Stimulated activated naive B cell treated with anti-CD40 and anti-IgM and Interleukin-4, amounts not matched to agents 10 μg/mL and 1 μg/mL and 100 μg/mL, for 72 hours (primary cell): ENCODE data around the gene OBSCN.

ENCODE experiments used
- ATAC-seq, 2 donors: fragments of 150-1000 bp; cut with Tn5 transposase; replicated peaks; 2 replicates each; pipeline ENCODE4 v1.10.0; 2021; ENCODE audit warnings: moderate library complexity in 1 of 2
- DNase-seq: peaks from one replicate; pipeline ENCODE4 v3.0.0; 2021
- H3K27ac Mint-ChIP-seq: one replicate; pipeline ENCODE4 v1.8.0; 2022; ENCODE audit warnings: mild to moderate bottlenecking, mixed read lengths
- H3K27me3 Mint-ChIP-seq, 2 donors: one replicate each; pipeline ENCODE4 v1.8.0; 2022; ENCODE audit warnings: mixed read lengths in 2 of 2
- H3K36me3 Mint-ChIP-seq, 2 donors: one replicate each; pipeline ENCODE4 v1.8.0; 2022; ENCODE audit warnings: mixed read lengths in 2 of 2, mild to moderate bottlenecking in 1 of 2
- H3K4me1 Mint-ChIP-seq, 2 donors: one replicate each; pipeline ENCODE4 v1.8.0; 2022; ENCODE audit warnings: mixed read lengths in 2 of 2, mild to moderate bottlenecking in 1 of 2
- H3K4me3 Mint-ChIP-seq, 2 donors: one replicate each; pipeline ENCODE4 v1.8.0; 2022; ENCODE audit warnings: mild to moderate bottlenecking in 2 of 2, mixed read lengths in 2 of 2, moderate library complexity in 1 of 2
- H3K9me3 Mint-ChIP-seq, 2 donors: one replicate each; pipeline ENCODE4 v1.8.0; 2022; ENCODE audit warnings: mixed read lengths in 2 of 2, mild to moderate bottlenecking in 1 of 2

The OBSCN gene

GRCh38 chr1:228298471-228298870, 90.6 kb downstream of the OBSCN start:
- no peaks in the 10 kb centered on the region for H3K27me3 Mint-ChIP-seq
- DNase-seq (no peak), ATAC-seq (no peak)
- no peak overlapping the region for H3K4me3 Mint-ChIP-seq
- H3K36me3 Mint-ChIP-seq: peaks cover 38 to 63% of the 10 kb centered on the region in 2 donors
- no peaks in the 10 kb centered on the region for H3K4me1 Mint-ChIP-seq
- H3K27ac Mint-ChIP-seq: no peak overlapping the region
- peaks cover 28 to 30% of the 10 kb centered on the region in 2 donors for H3K9me3 Mint-ChIP-seq

GRCh38 chr1:228299211-228299610, 91.4 kb downstream of the OBSCN start:
- DNase-seq (no peak), ATAC-seq (no peak)
- Mint-ChIP-seq H3K9me3 (peaks cover 31 to 34% of the 10 kb centered on the region in 2 donors), H3K4me3 (no peak overlapping the region), H3K4me1 (no peaks in the 10 kb centered on the region), H3K36me3 (peaks cover 38 to 62% of the 10 kb centered on the region in 2 donors), H3K27ac (no peak overlapping the region), H3K27me3 (no peaks in the 10 kb centered on the region)

GRCh38 chr1:228299901-228300300, 92.1 kb downstream of the OBSCN start:
- H3K36me3 Mint-ChIP-seq: peaks cover 35 to 59% of the 10 kb centered on the region in 2 donors
- no peak overlapping the region for H3K27ac Mint-ChIP-seq
- peaks cover 33 to 34% of the 10 kb centered on the region in 2 donors for H3K9me3 Mint-ChIP-seq
- DNase-seq (no peak), ATAC-seq (no peak)
- no peaks in the 10 kb centered on the region for H3K4me1 Mint-ChIP-seq
- no peaks in the 10 kb centered on the region for H3K27me3 Mint-ChIP-seq
- no peak overlapping the region for H3K4me3 Mint-ChIP-seq

GRCh38 chr1:228302086-228302485, 94.2 kb downstream of the OBSCN start:
- Mint-ChIP-seq H3K36me3 (peaks cover 34 to 57% of the 10 kb centered on the region in 2 donors), H3K9me3 (peaks cover 31 to 32% of the 10 kb centered on the region in 2 donors)
- no peak for ATAC-seq

GRCh38 chr1:228303596-228303995, 95.8 kb downstream of the OBSCN start:
- DNase-seq: no peak
- Mint-ChIP-seq H3K36me3 (peaks cover 29 to 49% of the 10 kb centered on the region in 2 donors), H3K27me3 (no peaks in the 10 kb centered on the region), H3K4me3 (no peak overlapping the region), H3K27ac (no peak overlapping the region), H3K4me1 (no peaks in the 10 kb centered on the region), H3K9me3 (peaks cover 22 to 25% of the 10 kb centered on the region in 2 donors)
- ATAC-seq: no peak

More at GRCh38 chr1:228302086-228302485, 94.2 kb downstream of the OBSCN start:
- Mint-ChIP-seq H3K27ac (no peak overlapping the region), H3K27me3 (no peaks in the 10 kb centered on the region), H3K4me3 (no peak overlapping the region), H3K4me1 (no peaks in the 10 kb centered on the region)
- no peak for DNase-seq

GRCh38 chr1:228304225-228304624, 96.4 kb downstream of the OBSCN start:
- Mint-ChIP-seq H3K27me3 (no peaks in the 10 kb centered on the region), H3K4me3 (no peak overlapping the region), H3K9me3 (peaks cover 23 to 25% of the 10 kb centered on the region in 2 donors), H3K27ac (no peak overlapping the region), H3K36me3 (peaks cover 24 to 43% of the 10 kb centered on the region in 2 donors), H3K4me1 (no peaks in the 10 kb centered on the region)
- ATAC-seq: no peak
- DNase-seq: no peak

GRCh38 chr1:228304766-228305395, 97.0 kb downstream of the OBSCN start:
- no peaks in the 10 kb centered on the region for H3K4me1 Mint-ChIP-seq
- no peak overlapping the region for H3K27ac Mint-ChIP-seq
- DNase-seq (no peak), ATAC-seq (no peak)
- peaks cover 23 to 25% of the 10 kb centered on the region in 2 donors for H3K9me3 Mint-ChIP-seq
- H3K36me3 Mint-ChIP-seq: peaks cover 22 to 40% of the 10 kb centered on the region in 2 donors
- no peaks in the 10 kb centered on the region for H3K27me3 Mint-ChIP-seq
- no peak overlapping the region for H3K4me3 Mint-ChIP-seq

GRCh38 chr1:228305721-228306152, 97.9 kb downstream of the OBSCN start:
- no peak overlapping the region for H3K27ac Mint-ChIP-seq
- H3K9me3 Mint-ChIP-seq: peaks cover 21 to 22% of the 10 kb centered on the region in 2 donors
- H3K27me3 Mint-ChIP-seq: no peaks in the 10 kb centered on the region
- no peaks in the 10 kb centered on the region for H3K4me1 Mint-ChIP-seq
- no peak overlapping the region for H3K4me3 Mint-ChIP-seq
- no peak for DNase-seq
- peaks cover 19 to 35% of the 10 kb centered on the region in 2 donors for H3K36me3 Mint-ChIP-seq
- ATAC-seq: no peak

- Mint-ChIP-seq H3K36me3 (peaks cover 16 to 28% of the 10 kb centered on the region in 2 donors), H3K9me3 (peaks cover 15 to 17% of the 10 kb centered on the region in 2 donors), H3K27me3 (no peaks in the 10 kb centered on the region), H3K4me3 (no peak overlapping the region), H3K4me1 (no peaks in the 10 kb centered on the region), H3K27ac (no peak overlapping the region)
- ATAC-seq: no peak
- DNase-seq: no peak
These were observed 98.7 kb downstream of the OBSCN start for GRCh38 chr1:228306275-228307217.

- Mint-ChIP-seq H3K27ac (no peak overlapping the region), H3K4me1 (no peaks in the 10 kb centered on the region), H3K27me3 (no peaks in the 10 kb centered on the region), H3K4me3 (no peak overlapping the region), H3K36me3 (peaks cover 11 to 20% of the 10 kb centered on the region in 2 donors), H3K9me3 (peaks cover 8 to 12% of the 10 kb centered on the region in 2 donors)
- DNase-seq (no peak), ATAC-seq (no peak)
These were observed 99.6 kb downstream of the OBSCN start for GRCh38 chr1:228307218-228308023.

GRCh38 chr1:228308085-228308601, 100.3 kb downstream of the OBSCN start:
- no peak overlapping the region for H3K27ac Mint-ChIP-seq
- no peak for DNase-seq

GRCh38 chr1:228308628-228309325, 100.9 kb downstream of the OBSCN start:
- Mint-ChIP-seq H3K4me1 (no peaks in the 10 kb centered on the region), H3K36me3 (peaks cover 4 to 8% of the 10 kb centered on the region in 2 donors), H3K27ac (no peak overlapping the region), H3K27me3 (no peaks in the 10 kb centered on the region), H3K4me3 (no peak overlapping the region), H3K9me3 (peaks cover 4 to 7% of the 10 kb centered on the region in 2 donors)
- no peak for DNase-seq
- no peak for ATAC-seq

More at GRCh38 chr1:228308085-228308601, 100.3 kb downstream of the OBSCN start:
- Mint-ChIP-seq H3K4me3 (no peak overlapping the region), H3K9me3 (peaks cover 4 to 7% of the 10 kb centered on the region in 2 donors), H3K36me3 (peaks cover 8 to 14% of the 10 kb centered on the region in 2 donors), H3K27me3 (no peaks in the 10 kb centered on the region), H3K4me1 (no peaks in the 10 kb centered on the region)
- ATAC-seq: no peak

- no peak for DNase-seq
- ATAC-seq: no peak
- Mint-ChIP-seq H3K27ac (no peak overlapping the region), H3K4me1 (no peaks in the 10 kb centered on the region), H3K36me3 (peaks cover 2 to 3% of the 10 kb centered on the region in 2 donors), H3K27me3 (no peaks in the 10 kb centered on the region), H3K4me3 (no peak overlapping the region), H3K9me3 (peaks cover 0 to 4% of the 10 kb centered on the region in 2 donors)
These were observed 101.7 kb downstream of the OBSCN start for GRCh38 chr1:228309326-228310067.
